ENCODE results near the gene DDX31.
"Not testable (repeated sequence)": the region's sequence is repeated elsewhere in the genome, so short reads cannot be mapped to it uniquely, and the experiment has no call there.

DDX31 gene

DNA sequence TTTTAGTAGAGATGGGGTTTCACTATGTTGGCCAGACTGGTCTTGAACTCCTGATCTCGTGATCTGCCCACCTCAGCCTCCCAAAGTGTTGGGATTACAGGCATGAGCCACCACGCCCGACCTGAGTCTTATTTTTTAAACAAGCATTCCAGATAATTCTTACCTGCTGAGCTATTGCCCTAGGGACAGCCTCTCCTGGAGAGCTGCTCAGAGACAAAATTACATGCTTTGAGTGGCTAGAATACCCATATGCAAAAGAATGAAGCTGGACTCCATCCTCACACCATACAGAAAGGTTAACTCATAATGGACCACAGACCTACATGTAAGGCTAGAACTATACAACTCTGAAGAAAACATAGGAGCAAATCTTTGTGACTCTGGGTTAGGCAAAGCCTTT, 42.1 kb upstream of the DDX31 start:
- H3K4me1 ChIP-seq, result no peaks in the 10 kb centered on the region
- H3K9me3 ChIP-seq (ENCODE audit: control insufficient read depth, low read length), result no peaks in the 10 kb centered on the region
- H2AFZ ChIP-seq, result no peak overlapping the region
- H3K4me3 ChIP-seq (ENCODE audit: low read depth, low read length), result no peak overlapping the region
- H3K36me3 ChIP-seq (ENCODE audit: control insufficient read depth, insufficient read depth, low read length), result no peaks in the 10 kb centered on the region
- no peaks in the 10 kb centered on the region for H3K27me3 ChIP-seq (ENCODE audit: control insufficient read depth, insufficient read depth, low read length)
- H3K4me2 ChIP-seq (ENCODE audit: low read length), result no peak overlapping the region
- H3K79me2 ChIP-seq, result no peaks in the 10 kb centered on the region
- no peak overlapping the region for H3K27ac ChIP-seq
- no peak for TF ChIP-seq CTCF (IDR thresholded peaks at IDR 0.05)
- H3K9ac ChIP-seq, result no peak overlapping the region

DNA sequence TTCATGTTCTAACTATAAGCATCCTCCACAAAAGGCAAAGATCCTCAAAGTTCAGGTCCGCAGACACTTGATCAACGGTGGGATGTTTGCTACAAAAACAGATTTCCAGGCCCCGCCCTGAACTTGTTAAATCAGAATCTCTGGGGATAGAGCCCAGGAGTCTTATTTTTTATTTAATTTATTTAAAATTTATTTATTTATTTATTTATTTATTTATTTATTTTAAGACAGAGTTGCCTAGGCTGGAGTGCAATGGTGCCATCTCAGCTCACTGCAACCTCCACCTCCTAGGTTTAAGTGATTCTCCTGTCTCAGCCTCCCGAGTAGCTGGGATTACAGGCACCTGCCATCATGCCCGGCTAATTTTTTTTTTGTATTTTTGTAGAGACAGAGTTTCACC, 41.4 kb upstream of the DDX31 start:
- H3K4me1 ChIP-seq; H3K9ac ChIP-seq; H3K9me3 ChIP-seq (ENCODE audit: control insufficient read depth, low read length); H3K4me2 ChIP-seq (ENCODE audit: low read length); H3K27me3 ChIP-seq (ENCODE audit: control insufficient read depth, insufficient read depth, low read length); H3K4me3 ChIP-seq (ENCODE audit: low read depth, low read length); H3K36me3 ChIP-seq (ENCODE audit: control insufficient read depth, insufficient read depth, low read length); H3K79me2 ChIP-seq; H3K27ac ChIP-seq; H2AFZ ChIP-seq: not testable (repeated sequence)

GRCh38 chr9:132710333-132710732, 40.5 kb upstream of the DDX31 start:
- Histone ChIP-seq H3K79me2 (no peaks in the 10 kb centered on the region), H3K4me2 (ENCODE audit: low read length) (no peak overlapping the region), H3K27ac (no peak overlapping the region), H3K36me3 (ENCODE audit: control insufficient read depth, insufficient read depth, low read length) (no peaks in the 10 kb centered on the region), H3K4me3 (ENCODE audit: low read depth, low read length) (no peak overlapping the region), H3K9ac (no peak overlapping the region), H3K4me1 (no peaks in the 10 kb centered on the region), H2AFZ (no peak overlapping the region), H3K27me3 (ENCODE audit: control insufficient read depth, insufficient read depth, low read length) (no peaks in the 10 kb centered on the region), H3K9me3 (ENCODE audit: control insufficient read depth, low read length) (no peaks in the 10 kb centered on the region)
- no peak for TF ChIP-seq CTCF (IDR thresholded peaks at IDR 0.05)

GRCh38 chr9:132708769-132709430, 39.1 kb upstream of the DDX31 start:
- H3K4me1 ChIP-seq, result no peaks in the 10 kb centered on the region
- H3K4me3 ChIP-seq (ENCODE audit: low read depth, low read length), result no peak overlapping the region
- H2AFZ ChIP-seq, result no peak overlapping the region
- TF ChIP-seq CTCF (IDR thresholded peaks at IDR 0.05), result no peak
- H3K27me3 ChIP-seq (ENCODE audit: control insufficient read depth, insufficient read depth, low read length), result no peaks in the 10 kb centered on the region
- H3K79me2 ChIP-seq, result no peaks in the 10 kb centered on the region
- no peaks in the 10 kb centered on the region for H3K36me3 ChIP-seq (ENCODE audit: control insufficient read depth, insufficient read depth, low read length)
- H3K27ac ChIP-seq, result no peak overlapping the region
- H3K9me3 ChIP-seq (ENCODE audit: control insufficient read depth, low read length), result no peaks in the 10 kb centered on the region
- no peak overlapping the region for H3K4me2 ChIP-seq (ENCODE audit: low read length)
- H3K9ac ChIP-seq, result no peak overlapping the region

DNA sequence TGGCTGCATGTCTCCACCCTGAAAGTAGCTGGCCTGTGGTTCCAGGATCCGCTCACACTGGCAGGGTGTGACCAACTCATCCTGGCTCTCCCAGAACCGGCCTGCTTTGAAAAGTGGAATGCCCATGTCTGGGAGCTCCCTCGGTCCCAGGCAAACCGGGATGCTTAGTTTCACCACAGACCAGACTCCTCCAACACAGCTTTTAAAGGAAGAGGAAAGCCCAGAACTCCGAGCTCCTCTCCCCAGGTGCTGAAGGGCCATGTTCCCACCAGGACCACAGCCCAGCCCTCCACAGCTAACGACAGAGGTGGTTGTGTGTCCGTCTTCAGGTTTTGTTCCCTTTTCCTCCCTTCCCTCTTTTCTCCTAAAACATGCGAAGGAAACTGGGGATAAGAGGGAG, 38.5 kb upstream of the DDX31 start:
- no peak for TF ChIP-seq CTCF (IDR thresholded peaks at IDR 0.05)
- Histone ChIP-seq H3K4me1 (no peaks in the 10 kb centered on the region), H3K36me3 (ENCODE audit: control insufficient read depth, insufficient read depth, low read length) (no peaks in the 10 kb centered on the region), H3K9me3 (ENCODE audit: control insufficient read depth, low read length) (no peaks in the 10 kb centered on the region), H2AFZ (no peak overlapping the region), H3K4me3 (ENCODE audit: low read depth, low read length) (no peak overlapping the region), H3K27me3 (ENCODE audit: control insufficient read depth, insufficient read depth, low read length) (no peaks in the 10 kb centered on the region), H3K9ac (no peak overlapping the region), H3K4me2 (ENCODE audit: low read length) (no peak overlapping the region), H3K27ac (no peak overlapping the region), H3K79me2 (no peaks in the 10 kb centered on the region)
